CD4-positive, alpha-beta T cell (primary cell): ENCODE results near the gene SMCO2. TPM values are rescaled to one million over a fixed set of nuclear protein-coding genes. Genes with fewer than 3 reads are reported as not detected.

ENCODE experiments used
- ATAC-seq: fragments of 200-7000 bp; cut with Tn5 transposase; one replicate; pipeline ENCODE4 v1.10.0; 2022; ENCODE audit warnings: mild to moderate bottlenecking; ENCODE audit not compliant: poor library complexity
- CTCF ChIA-PET: fragments of 350-600 bp; sonication (Branson Sonifier 250); formaldehyde crosslinking; loops from one replicate; lab custom pipeline; 2021; ENCODE audit warnings: antibody characterized with exemption, inconsistent platforms; lab: Charles Lee
- POLR2A ChIA-PET: fragments of 350-600 bp; sonication (Branson Sonifier 250); formaldehyde crosslinking; loops from one replicate; lab custom pipeline; 2021; ENCODE audit warnings: antibody characterized with exemption, inconsistent platforms; lab: Charles Lee
- DNase-seq, 14 experiments: peaks; one replicate each; pipeline ENCODE4 v3.0.0-alpha.2; 2013 to 2020; ENCODE audit warnings: mixed read lengths in 2 of 14
- H3K27ac ChIP-seq, 2 donors: one replicate each; pipeline versions ENCODE4 v1.5.1 to v1.7.0; 2013; ENCODE audit warnings: low read length in 2 of 2, low read depth in 1 of 2, mild to moderate bottlenecking in 1 of 2
- H3K27me3 ChIP-seq, 2 experiments: 1 replicate in 1 of 2; 2 replicates in 1 of 2; pipeline versions ENCODE4 v1.6.1 to v1.7.0; 2013; ENCODE audit warnings: low read length in 2 of 2, control low read depth in 1 of 2, mild to moderate bottlenecking in 1 of 2, moderate library complexity in 1 of 2; ENCODE audit not compliant: insufficient read depth in 2 of 2, control insufficient read depth in 1 of 2
- H3K36me3 ChIP-seq: one replicate; pipeline ENCODE4 v1.6.1; 2013; ENCODE audit warnings: low read length, control low read depth; ENCODE audit not compliant: insufficient read depth
- H3K4me1 ChIP-seq: one replicate; pipeline ENCODE4 v1.6.1; 2013; ENCODE audit warnings: low read length, control low read depth; ENCODE audit not compliant: insufficient read depth
- H3K4me3 ChIP-seq: one replicate; pipeline ENCODE4 v1.5.1; 2013; ENCODE audit warnings: mild to moderate bottlenecking, low read length, moderate library complexity
- H3K9me3 ChIP-seq, 2 experiments: 1 replicate in 1 of 2; 2 replicates in 1 of 2; pipeline versions ENCODE4 v1.6.1 to v1.7.0; 2013; ENCODE audit warnings: low read length in 2 of 2, mild to moderate bottlenecking in 2 of 2, control low read depth in 1 of 2, moderate library complexity in 1 of 2; ENCODE audit not compliant: control insufficient read depth in 1 of 2, insufficient read depth in 1 of 2
- H3K27ac Mint-ChIP-seq: one replicate; pipeline ENCODE4 v1.8.0; 2020; ENCODE audit warnings: mixed read lengths
- H3K27me3 Mint-ChIP-seq: one replicate; pipeline ENCODE4 v1.8.0; 2021; ENCODE audit warnings: mixed read lengths
- H3K36me3 Mint-ChIP-seq: one replicate; pipeline ENCODE4 v1.8.0; 2021; ENCODE audit warnings: low read depth, mixed read lengths
- H3K4me1 Mint-ChIP-seq: one replicate; pipeline ENCODE4 v1.8.0; 2021; ENCODE audit warnings: low read depth, mixed read lengths
- H3K4me3 Mint-ChIP-seq: one replicate; pipeline ENCODE4 v1.8.0; 2020; ENCODE audit warnings: mild to moderate bottlenecking, mixed read lengths
- H3K9me3 Mint-ChIP-seq: one replicate; pipeline ENCODE4 v1.8.0; 2020; ENCODE audit warnings: mixed read lengths
- intact Hi-C, 2 experiments: fragments of 100-400 bp; cut with DNase I in 1 of 2; cut with micrococcal nuclease in 1 of 2; formaldehyde crosslinking; loops; one replicate each; pipeline versions ENCODE4 v1.15.1 to v1.9.0; 2023 to 2025; cut with DNase I, micrococcal nuclease
- total RNA-seq, 174 experiments: library from RNA in 2 of 174; stranded (reverse) in 2 of 174; gene quantifications; one replicate each; pipeline ENCODE4 v1.2.3 and lab custom pipeline; 2021 to 2026
- TF ChIP-seq, protein P1 (sequence below): fragments of 200-600 bp; IDR thresholded peaks from one replicate; pipeline ENCODE4 v1.8.0; 2022; ENCODE audit warnings: antibody characterized with exemption, mild to moderate bottlenecking

SMCO2 gene
- total RNA-seq, 2 experiments from 2014 or later: not detected

DNA sequence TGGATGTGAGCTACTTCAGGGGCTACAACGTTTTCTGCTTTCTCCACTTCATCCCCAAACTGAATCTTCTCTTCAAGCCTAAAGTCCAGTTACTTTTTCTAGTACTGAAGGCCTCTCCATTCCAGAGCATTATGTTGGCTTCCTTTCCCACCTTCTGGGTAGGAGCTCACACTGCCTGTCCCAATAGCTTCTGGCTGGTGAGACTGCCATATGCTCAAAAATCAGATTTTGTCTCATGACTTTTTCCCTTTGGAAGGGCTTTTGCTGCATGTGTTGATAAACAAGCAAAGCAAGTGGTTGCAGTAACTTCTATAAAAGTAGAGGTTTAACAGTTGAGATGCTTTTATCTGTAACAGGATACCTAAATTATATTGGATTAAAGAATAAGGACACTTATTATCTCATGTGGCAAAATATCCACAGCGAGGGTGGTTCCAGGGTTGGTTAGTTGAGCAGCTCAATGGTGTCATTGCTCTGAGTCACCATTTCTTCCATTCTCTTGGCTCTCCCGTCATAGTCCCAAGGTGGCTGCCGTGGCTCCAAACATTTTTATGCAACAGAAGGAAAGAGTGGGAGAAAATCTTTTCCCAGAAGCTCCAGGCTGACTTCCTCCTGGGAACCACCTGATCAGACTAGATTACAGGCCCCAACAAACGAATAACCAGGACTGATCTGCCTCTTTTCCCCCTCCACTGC lies 62.3 kb downstream of the SMCO2 start:
- Histone ChIP-seq H3K27ac (no peak overlapping the region), H3K36me3 (no peaks in the 10 kb centered on the region), H3K4me1 (no peaks in the 10 kb centered on the region), H3K4me3 (no peak overlapping the region), H3K27me3 (no peaks in the 10 kb centered on the region), H3K9me3 (no peaks in the 10 kb centered on the region)
- ChIA-PET POLR2A (no interaction called here), CTCF (no interaction called here)
- Mint-ChIP-seq H3K27me3 (peaks cover 4% of the 10 kb centered on the region), H3K4me3 (no peak overlapping the region), H3K36me3 (no peaks in the 10 kb centered on the region), H3K9me3 (no peaks in the 10 kb centered on the region), H3K27ac (no peak overlapping the region), H3K4me1 (no peaks in the 10 kb centered on the region)
- no peak for DNase-seq
- TF ChIP-seq, protein P1, sequence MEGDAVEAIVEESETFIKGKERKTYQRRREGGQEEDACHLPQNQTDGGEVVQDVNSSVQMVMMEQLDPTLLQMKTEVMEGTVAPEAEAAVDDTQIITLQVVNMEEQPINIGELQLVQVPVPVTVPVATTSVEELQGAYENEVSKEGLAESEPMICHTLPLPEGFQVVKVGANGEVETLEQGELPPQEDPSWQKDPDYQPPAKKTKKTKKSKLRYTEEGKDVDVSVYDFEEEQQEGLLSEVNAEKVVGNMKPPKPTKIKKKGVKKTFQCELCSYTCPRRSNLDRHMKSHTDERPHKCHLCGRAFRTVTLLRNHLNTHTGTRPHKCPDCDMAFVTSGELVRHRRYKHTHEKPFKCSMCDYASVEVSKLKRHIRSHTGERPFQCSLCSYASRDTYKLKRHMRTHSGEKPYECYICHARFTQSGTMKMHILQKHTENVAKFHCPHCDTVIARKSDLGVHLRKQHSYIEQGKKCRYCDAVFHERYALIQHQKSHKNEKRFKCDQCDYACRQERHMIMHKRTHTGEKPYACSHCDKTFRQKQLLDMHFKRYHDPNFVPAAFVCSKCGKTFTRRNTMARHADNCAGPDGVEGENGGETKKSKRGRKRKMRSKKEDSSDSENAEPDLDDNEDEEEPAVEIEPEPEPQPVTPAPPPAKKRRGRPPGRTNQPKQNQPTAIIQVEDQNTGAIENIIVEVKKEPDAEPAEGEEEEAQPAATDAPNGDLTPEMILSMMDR: no peak
- intact Hi-C loops: no loop called here
- no peak for ATAC-seq

DNA sequence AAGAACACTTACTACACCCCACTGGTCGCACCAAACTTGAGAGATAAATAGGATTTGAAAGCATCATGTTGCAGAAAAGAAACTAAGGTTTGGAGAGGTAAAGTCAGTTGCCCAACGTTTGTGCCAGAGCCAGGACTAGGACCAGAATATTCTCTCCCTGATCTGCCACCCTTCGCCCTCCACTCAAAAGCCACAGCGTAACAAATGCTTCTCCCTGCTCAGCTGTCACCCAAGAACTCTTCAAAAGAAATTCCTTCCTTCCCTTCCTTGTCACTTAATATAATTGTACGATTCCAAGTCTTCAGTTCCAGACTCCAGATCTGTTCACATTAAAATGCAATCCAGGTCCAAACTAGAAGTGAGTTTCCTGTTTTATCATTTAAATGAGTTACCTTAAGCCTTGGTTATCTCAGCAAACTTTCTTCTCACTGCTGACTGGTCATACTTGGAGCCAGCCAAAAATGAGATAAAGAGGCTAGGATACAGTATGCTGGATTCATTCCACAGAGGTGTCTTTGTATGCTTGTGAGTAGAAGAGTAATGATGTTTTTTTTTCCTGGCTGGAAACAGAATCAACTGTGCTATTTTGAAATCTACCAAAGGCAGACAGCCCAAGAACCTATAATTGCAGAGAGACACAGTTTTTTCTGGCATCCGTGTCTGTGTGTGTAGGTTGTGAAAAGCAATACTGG lies 64.6 kb downstream of the SMCO2 start:
- peaks cover 4% of the 10 kb centered on the region for H3K27me3 Mint-ChIP-seq
- ATAC-seq: no peak
- POLR2A ChIA-PET: no interaction called here

DNA sequence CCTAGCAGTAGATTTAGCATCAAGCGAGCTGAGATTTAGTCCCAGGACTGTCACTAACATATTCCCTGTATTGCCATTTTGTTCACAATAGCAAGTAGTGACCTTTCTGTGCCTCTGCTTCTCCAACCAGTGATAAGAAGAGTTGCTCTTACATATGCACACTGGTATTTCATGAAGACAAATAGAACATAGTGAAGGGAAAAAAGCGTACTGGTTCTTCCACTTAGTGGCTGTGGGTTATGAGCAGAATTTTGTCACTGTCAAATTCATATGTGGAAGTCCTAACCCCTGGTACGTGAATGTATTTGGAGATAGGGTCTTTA lies 65.1 kb downstream of the SMCO2 start:
- ChIA-PET POLR2A (no interaction called here), CTCF (no interaction called here)
- no peaks in the 10 kb centered on the region for H3K9me3 ChIP-seq
- Mint-ChIP-seq H3K4me1 (no peaks in the 10 kb centered on the region), H3K27me3 (peaks cover 8% of the 10 kb centered on the region), H3K4me3 (no peak overlapping the region), H3K27ac (no peak overlapping the region), H3K9me3 (no peaks in the 10 kb centered on the region), H3K36me3 (no peaks in the 10 kb centered on the region)
- ATAC-seq: no peak
- no peaks in the 10 kb centered on the region for H3K36me3 ChIP-seq
- H3K4me1 ChIP-seq: no peaks in the 10 kb centered on the region
- no peaks in the 10 kb centered on the region for H3K27me3 ChIP-seq
- no peak overlapping the region for H3K27ac ChIP-seq
- DNase-seq: no peak
- TF ChIP-seq, protein P1: no peak
- intact Hi-C loops: no loop called here
- no peak overlapping the region for H3K4me3 ChIP-seq

More for the DNA sequence above, 64.6 kb downstream of the SMCO2 start:
- H3K9me3 ChIP-seq: no peaks in the 10 kb centered on the region
- intact Hi-C loops: no loop called here
- no peak overlapping the region for H3K4me3 ChIP-seq
- no peak for DNase-seq
- no peaks in the 10 kb centered on the region for H3K36me3 ChIP-seq
- H3K27me3 ChIP-seq: no peaks in the 10 kb centered on the region
- H3K4me1 Mint-ChIP-seq: no peaks in the 10 kb centered on the region
- H3K36me3 Mint-ChIP-seq: no peaks in the 10 kb centered on the region
- H3K27ac Mint-ChIP-seq: no peak overlapping the region
- H3K4me3 Mint-ChIP-seq: no peak overlapping the region
- no peaks in the 10 kb centered on the region for H3K9me3 Mint-ChIP-seq
- H3K27ac ChIP-seq: no peak overlapping the region
- CTCF ChIA-PET: no interaction called here
- H3K4me1 ChIP-seq: no peaks in the 10 kb centered on the region
- TF ChIP-seq, protein P1: no peak
